Measurements from ENCODE around the gene CALHM1. TPM values are rescaled to one million over a fixed set of nuclear protein-coding genes. Genes with fewer than 3 reads are reported as not detected.

Gene CALHM1
- total RNA-seq, 1 donor from 2014 or later, result not detected

GRCh38 chr10:103469201-103469600 lies 10.5 kb upstream of the CALHM1 start:
- no peaks in the 10 kb centered on the region for H3K36me3 Mint-ChIP-seq (ENCODE audit: unreplicated experiment)
- no peak overlapping the region for H3K27ac Mint-ChIP-seq (ENCODE audit: unreplicated experiment)
- H3K4me3 Mint-ChIP-seq (ENCODE audit: unreplicated experiment), result no peak overlapping the region
- peaks cover 6% of the 10 kb centered on the region for H3K4me1 Mint-ChIP-seq (ENCODE audit: low read depth, unreplicated experiment)
- TF ChIP-seq CTCF (IDR thresholded peaks at IDR 0.05; ENCODE audit: partially characterized antibody, unreplicated experiment), result no peak
- no peak for DNase-seq
- peaks cover 3% of the 10 kb centered on the region for H3K9me3 Mint-ChIP-seq (ENCODE audit: unreplicated experiment)
- peaks cover under 1% of the 10 kb centered on the region for H3K27me3 Mint-ChIP-seq (ENCODE audit: unreplicated experiment)

GRCh38 chr10:103467406-103467805 lies 8.7 kb upstream of the CALHM1 start:
- Mint-ChIP-seq H3K4me3 (ENCODE audit: unreplicated experiment) (peak overlapping the region; percentile 36), H3K9me3 (ENCODE audit: unreplicated experiment) (peaks cover 3% of the 10 kb centered on the region), H3K36me3 (ENCODE audit: unreplicated experiment) (no peaks in the 10 kb centered on the region), H3K27ac (ENCODE audit: unreplicated experiment) (no peak overlapping the region), H3K27me3 (ENCODE audit: unreplicated experiment) (peaks cover 2% of the 10 kb centered on the region), H3K4me1 (ENCODE audit: low read depth, unreplicated experiment) (peaks cover 6% of the 10 kb centered on the region)
- no peak for TF ChIP-seq CTCF (IDR thresholded peaks at IDR 0.05; ENCODE audit: partially characterized antibody, unreplicated experiment)
- DNase-seq, result no peak

GRCh38 chr10:103466734-103467133 lies 8.0 kb upstream of the CALHM1 start:
- Mint-ChIP-seq H3K9me3 (ENCODE audit: unreplicated experiment) (peaks cover 3% of the 10 kb centered on the region), H3K27ac (ENCODE audit: unreplicated experiment) (no peak overlapping the region), H3K36me3 (ENCODE audit: unreplicated experiment) (no peaks in the 10 kb centered on the region), H3K27me3 (ENCODE audit: unreplicated experiment) (peaks cover 2% of the 10 kb centered on the region), H3K4me3 (ENCODE audit: unreplicated experiment) (no peak overlapping the region), H3K4me1 (ENCODE audit: low read depth, unreplicated experiment) (peaks cover 6% of the 10 kb centered on the region)
- DNase-seq, result no peak
- TF ChIP-seq CTCF (IDR thresholded peaks at IDR 0.05; ENCODE audit: partially characterized antibody, unreplicated experiment), result no peak

- Mint-ChIP-seq H3K9me3 (ENCODE audit: unreplicated experiment) (peaks cover 1% of the 10 kb centered on the region), H3K4me1 (ENCODE audit: low read depth, unreplicated experiment) (peaks cover 6% of the 10 kb centered on the region), H3K27ac (ENCODE audit: unreplicated experiment) (no peak overlapping the region), H3K27me3 (ENCODE audit: unreplicated experiment) (peaks cover 2% of the 10 kb centered on the region), H3K36me3 (ENCODE audit: unreplicated experiment) (no peaks in the 10 kb centered on the region), H3K4me3 (ENCODE audit: unreplicated experiment) (no peak overlapping the region)
- DNase-seq, result no peak
- no peak for TF ChIP-seq CTCF (IDR thresholded peaks at IDR 0.05; ENCODE audit: partially characterized antibody, unreplicated experiment)
Observed at GRCh38 chr10:103465411-103466179, 6.9 kb upstream of the CALHM1 start.

- TF ChIP-seq CTCF (IDR thresholded peaks at IDR 0.05; ENCODE audit: partially characterized antibody, unreplicated experiment), result no peak
- Mint-ChIP-seq H3K27ac (ENCODE audit: unreplicated experiment) (no peak overlapping the region), H3K9me3 (ENCODE audit: unreplicated experiment) (peaks cover 1% of the 10 kb centered on the region), H3K27me3 (ENCODE audit: unreplicated experiment) (peaks cover 8% of the 10 kb centered on the region), H3K36me3 (ENCODE audit: unreplicated experiment) (no peaks in the 10 kb centered on the region), H3K4me1 (ENCODE audit: low read depth, unreplicated experiment) (peaks cover 8% of the 10 kb centered on the region), H3K4me3 (ENCODE audit: unreplicated experiment) (no peak overlapping the region)
- no peak for DNase-seq
Observed at GRCh38 chr10:103463499-103463898, 4.8 kb upstream of the CALHM1 start.
